Activated CD8-positive, alpha-beta memory T cell treated with anti-CD3 and anti-CD28 coated beads, Interleukin-2, amount 10 ng/mL, durations not matched to agents 7 days and 5 days (primary cell): ENCODE results near the gene DNAH9. TPM values are rescaled to one million over a fixed set of nuclear protein-coding genes. Genes with fewer than 3 reads are reported as not detected.

ENCODE experiments used
- ATAC-seq: fragments of 150-1000 bp; cut with Tn5 transposase; one replicate; pipeline ENCODE4 v1.10.0; 2021; ENCODE audit warnings: moderate library complexity
- CTCF ChIA-PET: fragments of 350-600 bp; sonication (Branson Sonifier 250); formaldehyde crosslinking; loops from one replicate; lab custom pipeline; 2021; ENCODE audit warnings: antibody characterized with exemption; lab: Charles Lee
- DNase-seq: peaks from one replicate; pipeline ENCODE4 v3.0.0-alpha.2; 2020
- H3K27ac Mint-ChIP-seq: one replicate; pipeline ENCODE4 v1.8.0; 2021; ENCODE audit warnings: mild to moderate bottlenecking, mixed read lengths
- H3K27me3 Mint-ChIP-seq: one replicate; pipeline ENCODE4 v1.8.0; 2021; ENCODE audit warnings: mixed read lengths
- H3K36me3 Mint-ChIP-seq: one replicate; pipeline ENCODE4 v1.8.0; 2021; ENCODE audit warnings: mild to moderate bottlenecking, mixed read lengths
- H3K4me1 Mint-ChIP-seq: one replicate; pipeline ENCODE4 v1.8.0; 2021; ENCODE audit warnings: mixed read lengths
- H3K4me3 Mint-ChIP-seq: one replicate; pipeline ENCODE4 v1.8.0; 2021; ENCODE audit warnings: mild to moderate bottlenecking, moderate library complexity, mixed read lengths
- H3K9me3 Mint-ChIP-seq: one replicate; pipeline ENCODE4 v1.8.0; 2022; ENCODE audit warnings: low read depth, mixed read lengths
- total RNA-seq, 2 experiments: library from RNA; stranded (reverse); gene quantifications; one replicate each; pipeline ENCODE4 v1.2.3, GENCODE V29; 2021

DNAH9 gene, protein sequence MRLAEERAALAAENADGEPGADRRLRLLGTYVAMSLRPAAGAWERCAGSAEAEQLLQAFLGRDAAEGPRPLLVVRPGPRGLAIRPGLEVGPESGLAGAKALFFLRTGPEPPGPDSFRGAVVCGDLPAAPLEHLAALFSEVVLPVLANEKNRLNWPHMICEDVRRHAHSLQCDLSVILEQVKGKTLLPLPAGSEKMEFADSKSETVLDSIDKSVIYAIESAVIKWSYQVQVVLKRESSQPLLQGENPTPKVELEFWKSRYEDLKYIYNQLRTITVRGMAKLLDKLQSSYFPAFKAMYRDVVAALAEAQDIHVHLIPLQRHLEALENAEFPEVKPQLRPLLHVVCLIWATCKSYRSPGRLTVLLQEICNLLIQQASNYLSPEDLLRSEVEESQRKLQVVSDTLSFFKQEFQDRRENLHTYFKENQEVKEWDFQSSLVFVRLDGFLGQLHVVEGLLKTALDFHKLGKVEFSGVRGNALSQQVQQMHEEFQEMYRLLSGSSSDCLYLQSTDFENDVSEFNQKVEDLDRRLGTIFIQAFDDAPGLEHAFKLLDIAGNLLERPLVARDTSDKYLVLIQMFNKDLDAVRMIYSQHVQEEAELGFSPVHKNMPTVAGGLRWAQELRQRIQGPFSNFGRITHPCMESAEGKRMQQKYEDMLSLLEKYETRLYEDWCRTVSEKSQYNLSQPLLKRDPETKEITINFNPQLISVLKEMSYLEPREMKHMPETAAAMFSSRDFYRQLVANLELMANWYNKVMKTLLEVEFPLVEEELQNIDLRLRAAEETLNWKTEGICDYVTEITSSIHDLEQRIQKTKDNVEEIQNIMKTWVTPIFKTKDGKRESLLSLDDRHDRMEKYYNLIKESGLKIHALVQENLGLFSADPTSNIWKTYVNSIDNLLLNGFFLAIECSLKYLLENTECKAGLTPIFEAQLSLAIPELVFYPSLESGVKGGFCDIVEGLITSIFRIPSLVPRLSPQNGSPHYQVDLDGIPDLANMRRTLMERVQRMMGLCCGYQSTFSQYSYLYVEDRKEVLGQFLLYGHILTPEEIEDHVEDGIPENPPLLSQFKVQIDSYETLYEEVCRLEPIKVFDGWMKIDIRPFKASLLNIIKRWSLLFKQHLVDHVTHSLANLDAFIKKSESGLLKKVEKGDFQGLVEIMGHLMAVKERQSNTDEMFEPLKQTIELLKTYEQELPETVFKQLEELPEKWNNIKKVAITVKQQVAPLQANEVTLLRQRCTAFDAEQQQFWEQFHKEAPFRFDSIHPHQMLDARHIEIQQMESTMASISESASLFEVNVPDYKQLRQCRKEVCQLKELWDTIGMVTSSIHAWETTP (N-terminal part only)
- not detected for total RNA-seq

GRCh38 chr17:11598274-11599221 is at the start of gene DNAH9:
DNAH9 (plus strand) TSS chr17:11598470; CDS start chr17:11598499, 29 bp downstream.
- CTCF ChIA-PET = no interaction called here
- ATAC-seq (no peak), DNase-seq (no peak)

DNA sequence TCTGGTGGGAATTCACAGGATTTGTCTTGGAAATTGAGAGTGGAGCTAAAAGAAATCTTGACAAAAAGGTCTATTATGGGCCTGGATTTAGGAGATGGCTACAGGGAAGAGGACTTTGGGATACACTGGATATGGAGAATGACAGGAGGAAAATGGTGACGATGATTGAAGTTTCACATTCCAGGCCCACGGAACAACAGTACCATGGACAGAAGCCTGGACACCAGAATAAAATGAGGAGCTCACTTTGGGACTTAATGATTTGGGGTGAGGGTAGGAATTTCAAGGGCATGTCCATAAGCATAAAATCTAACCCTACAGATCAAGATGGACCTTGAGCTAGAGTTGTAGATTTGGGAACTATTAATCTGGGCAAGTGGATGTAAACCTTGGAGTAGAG is 47.8 kb upstream of the DNAH9 start:
- CTCF ChIA-PET = no interaction called here
- DNase-seq (no peak), ATAC-seq (no peak)
- Mint-ChIP-seq H3K36me3 (no peaks in the 10 kb centered on the region), H3K4me1 (no peaks in the 10 kb centered on the region), H3K9me3 (peaks cover 2% of the 10 kb centered on the region), H3K4me3 (no peak overlapping the region), H3K27me3 (no peaks in the 10 kb centered on the region), H3K27ac (no peak overlapping the region)

More at GRCh38 chr17:11598274-11599221, at the start of gene DNAH9:
- Mint-ChIP-seq H3K4me3 (no peak within 1 kb of the TSS), H3K4me1 (no peaks in the 10 kb centered on the region), H3K27ac (no peak within 1 kb of the TSS), H3K36me3 (no peaks in the 10 kb centered on the region), H3K9me3 (peaks cover 5% of the 10 kb centered on the region), H3K27me3 (peaks cover 5% of the 10 kb centered on the region)

DNA sequence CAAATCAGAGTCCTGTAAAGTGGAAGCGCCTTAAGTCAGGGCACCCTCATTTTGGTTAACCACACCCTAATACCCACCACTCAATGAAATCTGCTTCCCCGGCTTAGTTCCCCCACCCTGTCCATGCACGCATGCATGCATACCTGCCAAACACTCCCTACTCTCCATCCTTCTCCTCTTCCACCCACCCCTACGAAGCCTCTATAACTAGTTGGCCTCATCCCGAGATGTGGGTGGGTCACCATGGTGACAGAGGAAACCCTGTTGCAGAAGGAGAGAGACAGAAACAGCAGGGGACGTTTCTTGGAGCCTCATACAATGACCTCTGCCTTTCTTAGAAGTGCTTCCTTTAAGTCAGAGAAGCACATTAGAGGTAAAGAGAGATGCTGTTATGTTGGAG is 46.8 kb upstream of the DNAH9 start:
- DNase-seq (no peak), ATAC-seq (no peak)
- no peak overlapping the region for H3K4me3 Mint-ChIP-seq
- H3K36me3 Mint-ChIP-seq = no peaks in the 10 kb centered on the region
- H3K4me1 Mint-ChIP-seq = no peaks in the 10 kb centered on the region
- H3K9me3 Mint-ChIP-seq = peaks cover 2% of the 10 kb centered on the region
- no peak overlapping the region for H3K27ac Mint-ChIP-seq
- CTCF ChIA-PET = no interaction called here
- H3K27me3 Mint-ChIP-seq = no peaks in the 10 kb centered on the region

GRCh38 chr17:11553135-11553534 is 45.1 kb upstream of the DNAH9 start:
- Mint-ChIP-seq H3K27me3 (no peaks in the 10 kb centered on the region), H3K9me3 (peaks cover 2% of the 10 kb centered on the region), H3K4me1 (no peaks in the 10 kb centered on the region), H3K27ac (no peak overlapping the region), H3K36me3 (no peaks in the 10 kb centered on the region), H3K4me3 (no peak overlapping the region)
- DNase-seq = no peak
- no peak for ATAC-seq
- CTCF ChIA-PET = no interaction called here

- Mint-ChIP-seq H3K36me3 (no peaks in the 10 kb centered on the region), H3K27ac (no peak overlapping the region), H3K9me3 (peaks cover 2% of the 10 kb centered on the region), H3K4me1 (no peaks in the 10 kb centered on the region), H3K4me3 (no peak overlapping the region), H3K27me3 (no peaks in the 10 kb centered on the region)
- no peak for ATAC-seq
- CTCF ChIA-PET = no interaction called here
- DNase-seq = no peak
Observed at GRCh38 chr17:11554042-11554441, 44.2 kb upstream of the DNAH9 start.

- Mint-ChIP-seq H3K36me3 (no peaks in the 10 kb centered on the region), H3K9me3 (peaks cover 2% of the 10 kb centered on the region), H3K4me1 (no peaks in the 10 kb centered on the region), H3K4me3 (no peak overlapping the region), H3K27ac (no peak overlapping the region), H3K27me3 (no peaks in the 10 kb centered on the region)
- ATAC-seq (no peak), DNase-seq (no peak)
- CTCF ChIA-PET = no interaction called here
Observed at GRCh38 chr17:11554542-11554941, 43.7 kb upstream of the DNAH9 start.

DNA sequence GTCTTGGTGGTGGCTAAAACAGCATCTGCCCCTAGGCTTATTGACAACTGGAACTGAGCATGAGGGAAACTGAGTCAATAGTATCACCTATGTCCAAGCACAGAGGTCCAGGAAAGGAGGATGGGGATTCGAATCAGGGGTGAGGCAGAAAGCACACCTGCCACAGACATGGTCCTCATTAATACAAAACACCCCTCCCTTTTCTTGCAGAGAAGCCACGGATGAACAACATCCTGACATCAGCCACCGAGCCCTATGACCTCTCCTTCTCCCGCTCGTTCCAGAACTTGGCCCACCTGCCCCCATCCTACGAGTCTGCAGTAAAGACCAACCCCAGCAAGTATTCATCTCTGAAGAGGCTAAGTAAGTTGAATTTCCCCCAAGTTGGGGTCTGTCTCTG is 42.7 kb upstream of the DNAH9 start:
- ATAC-seq (no peak), DNase-seq (no peak)
- Mint-ChIP-seq H3K9me3 (peaks cover under 1% of the 10 kb centered on the region), H3K27me3 (no peaks in the 10 kb centered on the region), H3K4me1 (no peaks in the 10 kb centered on the region), H3K36me3 (no peaks in the 10 kb centered on the region), H3K27ac (no peak overlapping the region), H3K4me3 (no peak overlapping the region)
- CTCF ChIA-PET = no interaction called here

GRCh38 chr17:11557727-11558452 is 40.4 kb upstream of the DNAH9 start:
- Mint-ChIP-seq H3K4me1 (no peaks in the 10 kb centered on the region), H3K9me3 (no peaks in the 10 kb centered on the region), H3K27me3 (no peaks in the 10 kb centered on the region), H3K36me3 (no peaks in the 10 kb centered on the region), H3K4me3 (no peak overlapping the region), H3K27ac (no peak overlapping the region)
- CTCF ChIA-PET = no interaction called here
- ATAC-seq (no peak), DNase-seq (no peak)

- DNase-seq (no peak), ATAC-seq (no peak)
- Mint-ChIP-seq H3K36me3 (no peaks in the 10 kb centered on the region), H3K4me1 (no peaks in the 10 kb centered on the region), H3K9me3 (peaks cover 1% of the 10 kb centered on the region), H3K27ac (no peak overlapping the region), H3K27me3 (no peaks in the 10 kb centered on the region), H3K4me3 (no peak overlapping the region)
- CTCF ChIA-PET = no interaction called here
Observed at GRCh38 chr17:11558681-11559234, 39.5 kb upstream of the DNAH9 start.

GRCh38 chr17:11559601-11560000 is 38.7 kb upstream of the DNAH9 start:
- H3K9me3 Mint-ChIP-seq = peaks cover 2% of the 10 kb centered on the region
- H3K27me3 Mint-ChIP-seq = no peaks in the 10 kb centered on the region
- H3K27ac Mint-ChIP-seq = no peak overlapping the region
- CTCF ChIA-PET = no interaction called here
- no peaks in the 10 kb centered on the region for H3K4me1 Mint-ChIP-seq
- ATAC-seq (no peak), DNase-seq (no peak)
- H3K36me3 Mint-ChIP-seq = no peaks in the 10 kb centered on the region
- no peak overlapping the region for H3K4me3 Mint-ChIP-seq

GRCh38 chr17:11561281-11561680 is 37.0 kb upstream of the DNAH9 start:
- Mint-ChIP-seq H3K9me3 (peaks cover 2% of the 10 kb centered on the region), H3K27me3 (no peaks in the 10 kb centered on the region), H3K4me3 (no peak overlapping the region), H3K36me3 (no peaks in the 10 kb centered on the region), H3K4me1 (no peaks in the 10 kb centered on the region), H3K27ac (no peak overlapping the region)
- ATAC-seq (no peak), DNase-seq (no peak)
- CTCF ChIA-PET = no interaction called here

- H3K4me3 Mint-ChIP-seq = no peak overlapping the region
- H3K4me1 Mint-ChIP-seq = no peaks in the 10 kb centered on the region
Observed at GRCh38 chr17:11561702-11562101, 36.6 kb upstream of the DNAH9 start.

More at GRCh38 chr17:11561702-11562101, 36.6 kb upstream of the DNAH9 start:
- Mint-ChIP-seq H3K27ac (no peak overlapping the region), H3K27me3 (no peaks in the 10 kb centered on the region), H3K36me3 (no peaks in the 10 kb centered on the region), H3K9me3 (peaks cover 2% of the 10 kb centered on the region)
- DNase-seq (no peak), ATAC-seq (no peak)
- CTCF ChIA-PET = no interaction called here
